Pancreas (tissue), 10 donors: Measurements from ENCODE around the gene CRADD. TPM values are rescaled to one million over a fixed set of nuclear protein-coding genes. Genes with fewer than 3 reads are reported as not detected.

Experiments used
- ATAC-seq, 4 donors: fragments of 200-7000 bp; cut with Tn5 transposase; one replicate each; pipeline versions ENCODE4 v1.8.0 to v1.9.1; 2020; ENCODE audit warnings: mild to moderate bottlenecking in 4 of 4, moderate library complexity in 4 of 4
- DNase-seq, 6 donors: peaks; one replicate each; pipeline ENCODE4 v3.0.0-alpha.2; 2020
- FAIRE-seq: peaks from 2 replicates; lab custom pipeline; 2012; peaks lifted over from hg19 to GRCh38; lab: Jason Lieb, UNC
- H3K27ac ChIP-seq, 4 donors: fragments of 200-600 bp; sonication (generic); 1 replicate in 3 of 4; 2 replicates in 1 of 4; pipeline versions ENCODE4 v1.5.0 to v1.8.0; 2020
- H3K27me3 ChIP-seq, 4 donors: fragments of 200-600 bp; one replicate each; pipeline ENCODE4 v1.8.0; 2021
- H3K36me3 ChIP-seq, 3 donors: fragments of 200-600 bp; sonication (generic) in 1 of 3; one replicate each; pipeline versions ENCODE4 v1.5.0 to v1.8.0; 2020 to 2021
- H3K4me1 ChIP-seq, 3 donors: fragments of 200-600 bp; one replicate each; pipeline ENCODE4 v1.8.0; 2021
- H3K4me3 ChIP-seq, 4 donors: fragments of 200-600 bp; sonication (generic) in 2 of 4; one replicate each; pipeline versions ENCODE4 v1.5.0 to v1.8.0; 2020 to 2021
- H3K9me3 ChIP-seq, 4 donors: fragments of 200-600 bp; one replicate each; pipeline ENCODE4 v1.8.0; 2021
- CTCF ChIP-seq, 4 donors: fragments of 200-600 bp; sonication (generic) in 3 of 4; IDR thresholded peaks; one replicate each; pipeline versions ENCODE4 v1.5.0 to v1.8.0; 2021; ENCODE audit warnings: antibody characterized with exemption in 4 of 4
- WGBS, 2 donors: extraction: QIAGEN DNeasy Blood & Tissue Kit; methylation state at CpG; one replicate each; pipeline ENCODE4 v1.1.7; 2013; 5-methylcytosine and 5-hydroxymethylcytosine counted together
- intact Hi-C, 3 donors: fragments of 100-400 bp; cut with DNase I; formaldehyde crosslinking; loops; one replicate each; pipeline versions ENCODE4 v1.11.1 to v1.14.2; 2022
- polyA plus RNA-seq, 2 donors: library from polyadenylated mRNA; stranded (reverse); fragments of 200-250 nt; gene quantifications; one replicate each; pipeline ENCODE4 v1.2.3, GENCODE V29; 2013
- total RNA-seq, 6 donors: library from RNA; stranded (reverse); fragmentation: NEBNext Ultra II Directional in 4 of 6; extraction: Animal tissue kit (Norgen Biotek cat#: 25700) in 4 of 6; gene quantifications; one replicate each; pipeline versions ENCODE4 v1.2.1 to v1.2.4, GENCODE V29; 2021 to 2023
- donor health status: healthy with polysubstance abuse.
- donor health status: DM: no; HTN: no; CAD: no; lungs with moderate emphysema.
- donor health status: DM: no; HTN: no; CAD: no.
- donor health status: control.
- donor health status: control.
- donor health status: Bipolar disorder and iron deficiency.
- donor health status: DM: yes; HTN: yes; CAD: no.
- donor health status: DM: no; HTN: no; CAD: no.
- donor health status: DM: no; HTN: no; CAD: no.
- donor health status: DM: yes; HTN: yes; CAD: no.

The CRADD gene
- total and polyA plus RNA-seq, 8 donors = 5.3 to 12.3 (median 9.2) TPM

DNA sequence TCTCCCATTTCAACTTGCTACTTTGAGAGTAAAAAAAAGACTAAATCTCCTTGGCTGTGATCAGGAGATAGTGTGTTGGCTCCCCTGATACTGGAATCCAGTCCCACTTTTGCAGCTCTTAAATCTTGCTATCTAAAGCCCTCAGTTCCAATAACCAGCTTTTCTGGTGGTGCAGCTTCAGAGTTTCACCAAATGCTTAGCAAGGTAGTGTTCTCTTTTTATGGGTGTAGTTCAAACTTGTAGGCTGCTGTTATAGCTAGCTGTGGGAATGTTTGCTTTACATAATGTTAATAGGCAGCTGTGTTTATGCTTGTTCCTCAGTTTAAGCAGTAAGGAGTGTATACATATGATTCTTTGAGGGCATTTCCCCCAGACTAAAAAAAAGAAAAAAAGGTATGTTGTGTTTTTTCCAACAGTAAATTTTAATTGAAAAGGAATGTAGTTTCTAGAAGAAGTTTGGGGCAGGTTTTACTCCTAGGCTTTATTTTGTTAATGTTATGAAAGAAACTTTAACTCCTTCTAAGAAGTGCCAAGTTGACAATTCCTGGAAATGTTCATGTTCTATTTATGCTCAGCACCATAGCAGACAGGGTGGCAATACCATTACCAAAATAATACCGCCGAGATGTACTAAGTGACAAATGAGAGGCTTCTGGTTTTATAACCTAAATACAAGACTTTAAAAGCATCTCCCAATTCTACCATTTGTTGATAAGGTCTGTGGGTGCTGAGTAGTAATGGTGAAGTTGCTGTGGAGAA is 12.1 kb downstream of the CRADD start:
- DNase-seq = no peak
- 96% methylated on average over 2 of the region's 2 CpGs for WGBS, 2 donors
- Histone ChIP-seq H3K36me3 (no peaks in the 10 kb centered on the region), H3K4me3 (no peak overlapping the region), H3K27me3 (no peaks in the 10 kb centered on the region), H3K4me1 (no peaks in the 10 kb centered on the region), H3K27ac (no peak overlapping the region), H3K9me3 (no peaks in the 10 kb centered on the region)
- no peak for FAIRE-seq
- no peak for TF ChIP-seq CTCF (IDR thresholded peaks at IDR 0.05)
- no peak for ATAC-seq
- intact Hi-C loops = loop anchor here in 1 of 3 donors (5.0 kb wide), 1 partner anchor 38 kb away; no protein-coding TSS in a partner anchor

GRCh38 chr12:93696462-93696861 is 19.3 kb downstream of the CRADD start:
- Histone ChIP-seq H3K4me3 (no peak overlapping the region), H3K27me3 (no peaks in the 10 kb centered on the region), H3K9me3 (no peaks in the 10 kb centered on the region), H3K4me1 (peaks cover 0 to 8% (median 0%) of the 10 kb centered on the region in 3 donors), H3K27ac (no peak overlapping the region), H3K36me3 (no peaks in the 10 kb centered on the region)
- FAIRE-seq = no peak
- no peak for TF ChIP-seq CTCF (IDR thresholded peaks at IDR 0.05)
- no peak for ATAC-seq
- no peak for DNase-seq
- intact Hi-C loops = no loop called here

GRCh38 chr12:93698307-93699092 is 21.3 kb downstream of the CRADD start:
- Histone ChIP-seq H3K9me3 (no peaks in the 10 kb centered on the region), H3K36me3 (no peaks in the 10 kb centered on the region), H3K4me1 (peaks cover 0 to 12% (median 0%) of the 10 kb centered on the region in 3 donors), H3K4me3 (no peak overlapping the region), H3K27ac (no peak overlapping the region), H3K27me3 (no peaks in the 10 kb centered on the region)
- FAIRE-seq = no peak
- DNase-seq = no peak
- WGBS, 2 donors = 43 to 51% methylated on average over 3 of the region's 3 CpGs
- no peak for TF ChIP-seq CTCF (IDR thresholded peaks at IDR 0.05)
- intact Hi-C loops = no loop called here
- no peak for ATAC-seq

- Histone ChIP-seq H3K27me3 (no peaks in the 10 kb centered on the region), H3K4me3 (no peak overlapping the region), H3K36me3 (no peaks in the 10 kb centered on the region), H3K9me3 (no peaks in the 10 kb centered on the region), H3K4me1 (peaks cover 0 to 12% (median 0%) of the 10 kb centered on the region in 3 donors), H3K27ac (no peak overlapping the region)
- no peak for TF ChIP-seq CTCF (IDR thresholded peaks at IDR 0.05)
- FAIRE-seq (no peak), ATAC-seq (no peak), DNase-seq (no peak)
- intact Hi-C loops = no loop called here
- WGBS, 2 donors = 76 to 77% methylated on average over 9 of the region's 9 CpGs
Observed at GRCh38 chr12:93699271-93700145, 22.3 kb downstream of the CRADD start.
